Gastroesophageal sphincter (tissue), 4 donors: ENCODE data around the gene RAD17. TPM values are rescaled to one million over a fixed set of nuclear protein-coding genes. Genes with fewer than 3 reads are reported as not detected.

Experiments
- ATAC-seq: fragments of 150-250 bp; one replicate; pipeline ENCODE4 v1.9.1; 2016; ENCODE audit warnings: mild to moderate bottlenecking, moderate library complexity
- H3K27ac ChIP-seq, 4 donors: fragments of 200-600 bp; sonication (generic) in 3 of 4; 1 replicate in 3 of 4; 2 replicates in 1 of 4; pipeline ENCODE4 v1.5.1; 2016 to 2019
- H3K27me3 ChIP-seq: fragments of 200-600 bp; sonication (generic); one replicate; pipeline ENCODE4 v1.5.1; 2019
- H3K36me3 ChIP-seq, 2 donors: fragments of 200-600 bp; sonication (generic); one replicate each; pipeline ENCODE4 v1.5.1; 2019; ENCODE audit warnings: control low read depth in 1 of 2
- H3K4me1 ChIP-seq, 3 donors: fragments of 200-600 bp; sonication (generic); 1 replicate in 2 of 3; 2 replicates in 1 of 3; pipeline ENCODE4 v1.5.1; 2016 to 2019; ENCODE audit warnings: control low read depth in 2 of 3
- H3K4me3 ChIP-seq, 2 donors: fragments of 200-600 bp; sonication (generic); one replicate each; pipeline ENCODE4 v1.5.1; 2019; ENCODE audit warnings: mild to moderate bottlenecking in 1 of 2, moderate library complexity in 1 of 2
- H3K9me3 ChIP-seq, 3 donors: fragments of 200-600 bp; sonication (generic); one replicate each; pipeline ENCODE4 v1.5.1; 2017 to 2019; ENCODE audit warnings: control low read depth in 2 of 3
- EP300 ChIP-seq: sonication (generic); formaldehyde crosslinking; IDR thresholded peaks from one replicate; pipeline ENCODE4 v1.6.1; 2017; ENCODE audit warnings: antibody characterized with exemption, mild to moderate bottlenecking
- POLR2A ChIP-seq, 2 donors: fragments of 450-650 bp; IDR thresholded peaks; one replicate each; pipeline ENCODE4 v1.6.1; 2017; ENCODE audit warnings: antibody characterized with exemption in 2 of 2, mild to moderate bottlenecking in 2 of 2, moderate library complexity in 1 of 2
- POLR2AphosphoS5 ChIP-seq: sonication (generic); formaldehyde crosslinking; IDR thresholded peaks from one replicate; pipeline ENCODE4 v1.6.1; 2017; ENCODE audit warnings: antibody characterized with exemption
- WGBS, 2 donors: methylation state at CpG; one replicate each; pipeline ENCODE4 v1.1.5; 2018; ENCODE audit warnings: low coverage in 1 of 2; 5-methylcytosine and 5-hydroxymethylcytosine counted together
- total RNA-seq, 4 donors: library from RNA; depleted of rRNA; stranded (reverse); fragments of >200 nt; gene quantifications; one replicate each; pipeline ENCODE4 v1.1.0, GENCODE V29; 2016
- TF ChIP-seq, protein P1 (sequence below), 4 experiments: fragments of 200-600 bp in 2 of 4; fragments of 450-650 bp in 2 of 4; sonication (generic) in 1 of 4; IDR thresholded peaks; one replicate each; pipeline ENCODE4 v1.5.1; 2017 to 2019; ENCODE audit warnings: antibody characterized with exemption in 4 of 4, mild to moderate bottlenecking in 2 of 4, moderate library complexity in 2 of 4

The RAD17 gene
- total RNA-seq, 4 donors from 2014 or later = 16.8 to 25.4 (median 18.5) TPM

DNA sequence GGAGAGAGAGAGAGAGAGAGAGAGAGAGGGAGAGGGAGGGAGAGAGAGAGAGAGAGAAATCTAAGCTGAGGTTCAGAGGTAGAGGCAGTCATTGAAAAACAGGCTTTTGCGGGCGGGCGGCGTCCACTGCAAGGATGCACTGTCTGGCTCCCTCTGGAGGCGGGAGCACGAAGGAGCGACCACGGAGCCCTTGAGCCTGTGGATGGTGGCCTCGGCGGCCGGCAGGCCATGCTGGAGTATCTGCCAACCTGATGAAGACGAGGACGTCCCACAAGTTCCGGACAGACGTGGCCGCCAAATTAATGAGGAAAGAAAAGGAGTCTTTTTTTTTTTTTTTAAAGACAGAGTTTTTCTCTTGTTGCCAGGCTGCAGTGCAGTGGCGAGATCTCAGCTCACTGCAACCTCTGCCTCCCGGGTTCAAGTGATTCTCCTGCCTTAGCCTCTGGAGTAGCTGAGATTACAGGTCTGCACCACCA, 34.8 kb upstream of the RAD17 start:
- Histone ChIP-seq H3K4me3 (peak overlapping the region in 1 of 2 donors; percentile 6), H3K27ac (peak overlapping the region in 3 of 4 donors; percentile 17 to 63 (median 48))
- TF ChIP-seq POLR2A (IDR thresholded peaks at IDR 0.05) (no peak), POLR2AphosphoS5 (peak; percentile 19), EP300 (no peak)
- TF ChIP-seq, protein P1, sequence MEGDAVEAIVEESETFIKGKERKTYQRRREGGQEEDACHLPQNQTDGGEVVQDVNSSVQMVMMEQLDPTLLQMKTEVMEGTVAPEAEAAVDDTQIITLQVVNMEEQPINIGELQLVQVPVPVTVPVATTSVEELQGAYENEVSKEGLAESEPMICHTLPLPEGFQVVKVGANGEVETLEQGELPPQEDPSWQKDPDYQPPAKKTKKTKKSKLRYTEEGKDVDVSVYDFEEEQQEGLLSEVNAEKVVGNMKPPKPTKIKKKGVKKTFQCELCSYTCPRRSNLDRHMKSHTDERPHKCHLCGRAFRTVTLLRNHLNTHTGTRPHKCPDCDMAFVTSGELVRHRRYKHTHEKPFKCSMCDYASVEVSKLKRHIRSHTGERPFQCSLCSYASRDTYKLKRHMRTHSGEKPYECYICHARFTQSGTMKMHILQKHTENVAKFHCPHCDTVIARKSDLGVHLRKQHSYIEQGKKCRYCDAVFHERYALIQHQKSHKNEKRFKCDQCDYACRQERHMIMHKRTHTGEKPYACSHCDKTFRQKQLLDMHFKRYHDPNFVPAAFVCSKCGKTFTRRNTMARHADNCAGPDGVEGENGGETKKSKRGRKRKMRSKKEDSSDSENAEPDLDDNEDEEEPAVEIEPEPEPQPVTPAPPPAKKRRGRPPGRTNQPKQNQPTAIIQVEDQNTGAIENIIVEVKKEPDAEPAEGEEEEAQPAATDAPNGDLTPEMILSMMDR (IDR thresholded peaks at IDR 0.05) = peak in 3 of 4 experiments; percentile 70 to 86 (median 72)

DNA sequence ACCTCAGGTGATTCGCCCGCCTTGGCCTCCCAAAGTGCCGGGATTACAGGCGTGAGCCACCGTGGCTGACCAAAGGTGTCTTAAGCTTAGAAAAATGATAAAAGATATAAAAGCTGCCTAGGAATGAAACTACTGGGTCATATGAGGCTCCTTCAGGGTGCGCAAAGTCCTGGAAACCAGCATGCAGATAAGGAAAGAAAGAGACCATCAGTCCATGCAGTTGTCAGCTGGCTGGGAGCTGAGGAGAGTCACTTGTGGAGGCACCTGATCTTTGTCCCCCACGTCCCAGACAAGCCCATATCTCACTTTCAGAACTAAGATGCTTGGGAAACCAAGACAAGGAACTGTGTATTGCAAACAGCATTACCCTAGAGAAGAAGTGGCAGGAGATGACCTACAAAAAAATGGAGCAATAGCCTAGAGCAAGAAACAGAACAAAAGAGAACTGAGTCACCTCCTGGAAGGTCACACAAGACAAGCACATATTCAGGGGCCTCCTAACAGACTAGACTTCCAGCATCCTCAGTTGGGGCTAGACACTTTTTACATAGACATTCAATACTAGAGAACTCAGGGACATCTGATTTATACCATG, 34.2 kb upstream of the RAD17 start:
- ATAC-seq = no peak
- H3K4me3 ChIP-seq = no peak overlapping the region
- H3K9me3 ChIP-seq = no peaks in the 10 kb centered on the region
- H3K27ac ChIP-seq = no peak overlapping the region
- WGBS, 2 donors = 93% methylated on average over 2 of the region's 7 CpGs; no CpG with 5 or more reads in 1 of the 2 donors
- TF ChIP-seq, protein P1 (IDR thresholded peaks at IDR 0.05) = no peak
- TF ChIP-seq POLR2A (IDR thresholded peaks at IDR 0.05) (no peak), EP300 (no peak), POLR2AphosphoS5 (no peak)
- H3K36me3 ChIP-seq = no peaks in the 10 kb centered on the region
- no peaks in the 10 kb centered on the region for H3K27me3 ChIP-seq
- peaks cover 0 to 33% (median 0%) of the 10 kb centered on the region in 3 donors for H3K4me1 ChIP-seq

More for the DNA sequence above, 34.8 kb upstream of the RAD17 start:
- peak; percentile 86 for ATAC-seq
- Histone ChIP-seq H3K27me3 (no peaks in the 10 kb centered on the region), H3K9me3 (no peaks in the 10 kb centered on the region), H3K36me3 (no peaks in the 10 kb centered on the region), H3K4me1 (peaks cover 0 to 33% (median 0%) of the 10 kb centered on the region in 3 donors)
- 9 to 10% methylated on average over 18 of the region's 18 CpGs for WGBS, 2 donors

DNA sequence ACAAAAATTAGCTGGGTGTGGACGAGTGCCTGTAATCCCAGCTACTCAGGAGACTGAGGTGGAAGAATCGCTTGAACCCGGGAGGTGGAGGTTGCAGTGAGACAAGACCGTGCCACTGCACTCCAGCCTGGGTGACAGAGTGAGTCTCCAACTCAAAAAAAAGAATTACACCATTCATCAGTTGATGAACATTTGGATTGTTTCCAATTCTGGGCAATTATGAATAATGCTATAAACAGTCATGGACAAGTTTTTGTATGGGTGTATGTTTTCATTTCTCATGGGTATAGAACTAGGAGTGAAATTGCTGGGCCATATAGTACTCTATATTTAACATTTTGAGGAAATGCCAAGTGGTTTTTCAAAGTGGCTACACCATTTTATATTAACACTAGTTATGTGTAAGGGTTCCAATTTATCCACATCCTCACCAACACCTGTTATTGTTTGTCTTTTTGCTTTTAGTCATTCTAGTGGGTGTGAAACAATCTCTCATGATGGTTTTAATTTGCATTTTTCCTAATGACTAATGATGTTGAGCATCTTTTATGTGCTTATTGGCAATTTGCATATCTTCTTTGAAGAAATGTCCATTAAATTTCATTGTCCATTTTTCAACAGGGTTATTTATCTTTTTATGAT, 28.0 kb upstream of the RAD17 start:
- TF ChIP-seq POLR2AphosphoS5 (no peak), EP300 (no peak), POLR2A (IDR thresholded peaks at IDR 0.05) (no peak)
- TF ChIP-seq, protein P1 (IDR thresholded peaks at IDR 0.05) = no peak
- 87% methylated on average over 4 of the region's 4 CpGs; no CpG with 5 or more reads in 1 of the 2 donors for WGBS, 2 donors
- H3K4me3 ChIP-seq = no peak overlapping the region
- H3K4me1 ChIP-seq = no peaks in the 10 kb centered on the region
- no peaks in the 10 kb centered on the region for H3K27me3 ChIP-seq
- no peaks in the 10 kb centered on the region for H3K9me3 ChIP-seq
- no peak for ATAC-seq
- H3K36me3 ChIP-seq = no peaks in the 10 kb centered on the region
- no peak overlapping the region for H3K27ac ChIP-seq

DNA sequence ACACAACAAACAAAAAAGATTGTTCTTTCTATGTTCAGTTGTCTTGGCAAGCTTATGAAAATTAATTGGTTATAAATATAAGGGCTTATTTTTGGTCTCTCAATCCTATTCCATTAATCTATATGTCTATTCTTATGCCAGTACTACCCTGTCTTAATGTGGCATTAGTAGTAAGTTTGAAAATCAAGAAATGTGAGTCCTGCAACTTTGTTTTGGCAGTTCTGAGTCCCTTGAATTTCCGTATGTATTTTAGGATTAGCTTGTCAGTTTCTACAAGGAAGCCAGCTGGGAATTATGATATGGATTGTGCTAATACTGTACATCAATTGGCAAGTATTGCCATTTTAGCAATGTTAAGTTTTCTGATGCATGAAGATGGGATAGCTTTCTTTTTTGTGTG, 26.5 kb upstream of the RAD17 start:
- no peaks in the 10 kb centered on the region for H3K9me3 ChIP-seq
- no peaks in the 10 kb centered on the region for H3K27me3 ChIP-seq
- 29 to 50% methylated on average over 1 of the region's 1 CpG for WGBS, 2 donors
- H3K27ac ChIP-seq = no peak overlapping the region
- H3K4me3 ChIP-seq = no peak overlapping the region
- no peaks in the 10 kb centered on the region for H3K4me1 ChIP-seq
- ATAC-seq = no peak
- TF ChIP-seq POLR2A (IDR thresholded peaks at IDR 0.05) (no peak), EP300 (no peak), POLR2AphosphoS5 (no peak)
- TF ChIP-seq, protein P1 (IDR thresholded peaks at IDR 0.05) = no peak
- H3K36me3 ChIP-seq = no peaks in the 10 kb centered on the region

DNA sequence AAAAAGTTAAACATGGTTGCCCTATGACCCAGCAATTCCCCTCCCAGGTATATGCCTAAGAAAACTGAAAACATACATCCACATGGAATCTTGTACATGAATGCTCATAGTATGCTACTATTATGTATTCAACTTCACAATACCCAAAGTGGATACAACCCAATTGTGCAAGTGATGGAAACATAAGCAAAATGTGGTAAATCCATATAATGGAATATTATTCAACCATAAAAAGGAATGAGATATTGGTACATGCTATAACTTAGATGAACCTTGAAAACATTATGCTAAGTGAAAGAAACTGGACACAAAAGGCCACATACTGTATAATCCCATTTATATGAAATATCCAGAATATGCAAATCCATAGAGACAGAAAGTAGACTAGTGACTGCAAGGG, 19.0 kb upstream of the RAD17 start:
- no peak for ATAC-seq
- H3K36me3 ChIP-seq = peaks cover 0 to 61% of the 10 kb centered on the region in 2 donors
- no peak overlapping the region for H3K27ac ChIP-seq
- H3K4me3 ChIP-seq = no peak overlapping the region
- no peak for TF ChIP-seq EP300
- TF ChIP-seq POLR2A (IDR thresholded peaks at IDR 0.05) = no peak
- TF ChIP-seq, protein P1 (IDR thresholded peaks at IDR 0.05) = no peak
- TF ChIP-seq POLR2AphosphoS5 = no peak
- no peaks in the 10 kb centered on the region for H3K9me3 ChIP-seq
- no peaks in the 10 kb centered on the region for H3K4me1 ChIP-seq
- no peaks in the 10 kb centered on the region for H3K27me3 ChIP-seq
